Endothelial cell of coronary artery (primary cell): ENCODE data around the gene ZBTB33. TPM values are rescaled to one million over a fixed set of nuclear protein-coding genes. Genes with fewer than 3 reads are reported as not detected.

Experiments used
- total RNA-seq: library from RNA; depleted of rRNA; stranded (reverse); fragments of >200 nt; gene quantifications from 2 replicates; pipeline ENCODE4 v1.2.3, GENCODE V29; 2014

ZBTB33 gene
- total RNA-seq: 15.0 and 15.7 TPM in 2 replicates

GRCh38 chrX:120250522-120251271, at the start of gene ZBTB33:
Gene ZBTB33 (plus strand): TSS chrX:120250812. CDS start chrX:120253416, 2,604 bp downstream.

Other genes with a start within 250 kb of the ZBTB33 start
- gene RHOXF2B, start 173.1 kb upstream of the ZBTB33 start, total RNA-seq: not detected in 2 replicates
- not detected in 2 replicates for gene RHOXF1, start 134.9 kb upstream of the ZBTB33 start, total RNA-seq
- not detected in 2 replicates for gene RHOXF2, start 92.2 kb upstream of the ZBTB33 start, total RNA-seq
- gene TMEM255A, start 60.6 kb downstream of the ZBTB33 start, total RNA-seq: under 0.01 TPM in 1 of 2 replicates, not detected in the other
- not detected in 2 replicates for gene ATP1B4, start 111.3 kb downstream of the ZBTB33 start, total RNA-seq
- 80.4 and 121 TPM in 2 replicates for gene LAMP2, start 218.5 kb downstream of the ZBTB33 start, total RNA-seq